Right forelimb (tissue), 1 donor: ENCODE measurements around the gene PPY.
"Not testable (repeated sequence)": the region's sequence is repeated elsewhere in the genome, so short reads cannot be mapped to it uniquely, and the experiment has no call there.

Experiments used
- DNase-seq: peaks from one replicate; pipeline ENCODE4 v3.0.0-alpha.2; 2018

The PPY gene

DNA sequence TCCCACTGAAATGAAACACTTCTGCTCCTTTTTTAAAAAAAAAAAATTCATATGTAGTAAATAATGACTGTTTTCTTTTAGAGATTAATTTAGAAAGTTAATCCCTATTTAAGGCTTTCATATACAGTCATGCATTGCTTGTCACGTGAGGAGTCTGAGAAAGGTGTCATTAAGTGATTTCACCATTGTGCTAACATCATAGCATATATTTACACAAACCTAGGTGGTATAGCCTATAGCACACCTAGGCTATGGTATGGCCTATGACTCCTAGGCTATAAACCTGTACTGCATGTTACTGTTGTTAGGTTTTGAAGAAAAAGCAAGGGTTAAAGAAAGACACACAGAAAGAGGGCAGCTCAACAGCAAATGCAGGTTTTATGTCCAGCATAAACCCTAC, 13.7 kb downstream of the PPY start:
- no peak for DNase-seq

DNA sequence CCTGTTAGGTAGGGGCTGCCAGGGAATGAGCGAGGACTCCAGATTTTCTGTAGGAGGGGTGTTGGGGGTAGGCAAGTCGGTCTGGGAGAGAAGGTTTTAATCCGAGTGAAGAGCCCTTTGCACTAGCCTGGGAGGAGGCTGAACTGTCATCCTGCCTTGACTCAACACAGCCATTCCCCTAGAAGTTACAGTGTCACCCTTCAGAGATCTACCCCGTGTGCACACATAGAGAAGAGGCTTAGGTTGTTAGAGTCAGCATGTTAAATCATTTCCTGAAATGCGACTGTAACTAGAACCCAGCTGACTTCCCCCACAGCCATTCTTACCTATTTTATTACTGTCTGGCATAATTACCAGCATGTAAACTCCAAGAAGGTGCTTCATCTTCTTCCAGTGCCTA, 14.3 kb downstream of the PPY start:
- not testable (repeated sequence) for DNase-seq

DNA sequence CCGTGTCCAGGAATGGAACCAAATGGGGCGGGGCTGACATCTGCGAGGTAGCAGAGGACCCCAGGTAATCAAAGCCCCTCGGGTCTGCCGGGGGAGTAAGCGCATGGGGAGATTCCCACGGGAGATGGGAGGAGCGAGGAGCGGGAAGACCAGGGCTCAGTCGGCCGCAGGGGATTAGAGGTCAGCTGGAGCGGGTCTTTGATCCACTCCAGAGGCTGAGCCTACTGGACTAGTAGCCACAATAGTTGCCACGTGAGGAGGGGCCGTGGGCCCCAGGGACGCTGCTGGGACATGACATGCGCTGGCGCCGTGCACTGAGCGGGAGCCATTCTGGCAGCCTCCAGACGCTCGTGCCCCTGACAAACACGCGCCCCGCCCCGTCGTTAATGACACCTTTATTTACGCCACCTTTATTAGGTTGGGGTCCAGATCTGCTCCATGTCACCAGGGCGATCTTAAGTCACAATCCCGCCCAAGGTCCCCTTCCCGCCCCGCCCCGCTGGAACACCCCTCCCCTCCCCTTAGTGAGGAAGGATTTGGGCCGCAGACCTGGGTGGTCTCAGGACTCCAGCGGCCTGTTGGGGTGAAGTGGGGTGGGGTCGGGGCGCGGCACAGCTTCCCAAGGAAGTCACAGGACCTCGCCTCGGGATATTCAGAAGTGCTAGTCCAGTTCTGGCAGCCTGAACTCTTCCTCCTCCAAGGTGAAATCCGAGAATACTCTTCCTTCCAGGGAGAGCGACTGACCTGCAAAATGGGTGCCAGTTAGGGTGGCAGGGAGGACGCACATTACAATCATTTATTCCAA, 15.0 kb downstream of the PPY start:
- no peak for DNase-seq

DNA sequence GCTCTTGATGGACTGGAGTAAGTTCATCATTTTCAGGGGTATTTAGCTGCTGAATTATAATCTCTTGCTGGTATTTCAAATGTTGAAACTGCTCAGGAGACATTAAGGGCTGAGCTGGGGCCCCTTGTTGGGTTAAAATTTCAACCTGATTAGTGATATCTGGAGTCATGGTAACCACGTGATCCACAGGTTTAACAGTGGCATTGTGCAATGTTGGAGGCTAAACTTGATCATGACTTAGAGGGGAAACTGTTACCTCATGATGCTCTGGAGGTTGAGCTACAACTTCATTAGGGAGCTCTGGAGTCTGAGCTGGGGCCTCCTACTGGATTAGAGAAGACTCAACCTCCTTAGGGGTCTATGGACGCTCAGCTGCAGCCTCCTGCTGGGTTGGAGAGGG, 17.7 kb downstream of the PPY start:
- no peak for DNase-seq

DNA sequence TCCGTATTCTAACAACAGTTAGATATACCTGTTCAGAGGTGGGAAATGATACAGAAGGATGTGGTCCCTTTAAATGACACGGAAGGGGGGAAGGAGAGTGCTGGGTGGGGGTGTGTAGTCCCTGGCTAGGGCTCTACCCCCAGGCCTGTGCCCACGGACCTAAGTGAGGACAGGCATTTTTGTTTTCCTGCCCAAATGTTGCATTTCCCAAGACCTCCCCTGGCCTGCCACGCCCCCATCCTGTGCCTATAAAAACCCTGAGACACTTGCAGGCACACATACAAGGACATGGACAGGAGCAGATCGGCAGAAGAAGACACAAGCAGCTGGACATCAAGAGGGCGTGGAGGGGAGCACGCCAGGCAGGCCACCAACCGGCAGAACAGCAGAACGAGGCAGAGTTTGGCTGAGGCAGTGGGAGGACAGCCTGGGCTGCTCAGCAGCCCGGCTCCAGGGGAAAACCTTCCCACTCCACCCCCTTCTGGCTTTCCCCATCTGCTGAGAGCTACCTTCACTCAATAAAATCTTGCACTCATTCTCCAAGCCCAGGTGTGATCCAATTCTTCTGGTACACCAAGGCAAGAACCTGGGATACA, 21.7 kb downstream of the PPY start:
- no peak for DNase-seq

DNA sequence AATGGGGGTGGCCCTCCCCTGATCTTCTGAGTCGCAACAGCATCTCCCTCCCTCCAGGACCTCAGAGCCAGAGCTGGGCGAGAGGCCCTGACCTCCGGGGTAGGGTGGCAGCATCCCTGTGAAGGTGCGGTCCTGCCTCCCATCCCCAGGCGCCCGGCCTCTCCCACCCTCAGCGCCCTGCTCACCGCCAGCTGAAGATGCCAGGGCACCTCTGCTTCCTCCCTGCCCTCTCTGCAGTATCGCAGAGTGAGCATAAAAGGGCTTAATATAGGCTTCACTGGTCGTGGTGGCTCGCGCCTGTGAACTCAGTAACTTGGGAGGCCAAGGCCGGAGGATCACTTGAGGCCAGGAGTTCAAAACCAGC, 24.3 kb downstream of the PPY start:
- no peak for DNase-seq

DNA sequence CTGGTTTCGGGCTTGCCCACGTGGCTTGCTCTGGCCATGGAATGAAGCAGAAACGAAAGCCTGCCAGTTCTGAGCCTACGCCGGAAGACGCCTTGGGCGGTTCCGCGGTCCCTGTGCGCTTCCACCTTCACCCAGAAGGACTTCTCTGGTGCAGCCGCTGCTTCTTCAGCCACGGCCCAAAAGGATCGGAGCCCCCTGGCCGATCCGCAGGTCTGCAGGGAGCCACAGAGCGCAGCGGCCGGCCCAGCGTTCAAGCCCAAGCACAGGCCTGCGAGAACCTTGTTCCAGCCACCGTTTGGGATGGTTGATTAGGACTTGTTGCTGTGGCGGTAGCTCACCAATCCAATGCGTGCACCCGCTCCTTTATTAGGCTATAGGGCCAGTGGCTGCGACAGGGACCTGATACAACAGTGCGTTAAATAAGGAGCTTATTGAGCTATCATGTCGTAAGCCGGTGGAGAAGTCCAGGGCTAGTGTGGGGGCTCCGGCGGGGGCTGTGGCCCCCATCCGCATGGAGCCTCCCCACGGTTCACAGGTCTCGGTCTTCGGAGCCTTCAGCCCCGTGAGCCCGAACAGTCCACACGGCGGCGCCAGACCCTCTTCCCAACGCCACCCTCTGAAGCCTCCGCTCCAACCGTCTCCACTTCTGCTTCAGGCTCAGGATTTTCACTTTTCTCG, 24.8 kb downstream of the PPY start:
- DNase-seq = peak; percentile 65

DNA sequence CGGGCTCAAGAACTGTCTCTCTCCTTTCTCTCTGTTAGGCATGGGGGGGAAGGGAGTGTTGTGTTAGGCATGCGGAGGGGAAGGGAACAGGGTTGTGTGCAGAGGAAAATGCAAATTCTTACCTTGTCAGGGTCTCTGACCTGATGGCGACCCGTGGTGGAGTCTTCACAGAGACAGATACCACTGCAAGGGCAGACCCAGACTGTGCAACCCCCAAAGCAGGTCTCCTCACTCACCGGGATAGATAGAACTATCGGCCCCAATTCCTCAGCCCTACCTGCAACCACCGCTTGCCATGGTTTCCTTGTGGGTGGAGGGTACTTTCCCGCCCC, 25.3 kb downstream of the PPY start:
- DNase-seq = no peak

DNA sequence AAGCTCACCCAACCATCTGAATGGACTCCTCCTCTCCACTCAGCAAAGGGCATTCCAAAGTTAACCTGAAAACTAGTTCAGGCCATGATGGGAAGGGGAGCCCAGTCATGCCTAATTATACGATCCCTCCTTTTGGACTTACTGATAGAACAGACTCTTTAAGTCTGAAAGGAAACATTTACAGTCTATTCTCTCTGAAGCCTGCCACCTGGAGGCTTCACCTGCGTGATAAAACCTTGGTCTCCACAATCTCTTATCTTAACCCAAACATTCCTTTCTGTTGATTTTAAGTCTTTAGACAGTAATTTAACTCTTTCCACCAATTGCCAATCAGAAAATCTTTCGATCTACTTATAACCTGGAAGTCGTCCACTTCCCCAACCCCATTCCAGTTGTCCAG, 25.9 kb downstream of the PPY start:
- no peak for DNase-seq

DNA sequence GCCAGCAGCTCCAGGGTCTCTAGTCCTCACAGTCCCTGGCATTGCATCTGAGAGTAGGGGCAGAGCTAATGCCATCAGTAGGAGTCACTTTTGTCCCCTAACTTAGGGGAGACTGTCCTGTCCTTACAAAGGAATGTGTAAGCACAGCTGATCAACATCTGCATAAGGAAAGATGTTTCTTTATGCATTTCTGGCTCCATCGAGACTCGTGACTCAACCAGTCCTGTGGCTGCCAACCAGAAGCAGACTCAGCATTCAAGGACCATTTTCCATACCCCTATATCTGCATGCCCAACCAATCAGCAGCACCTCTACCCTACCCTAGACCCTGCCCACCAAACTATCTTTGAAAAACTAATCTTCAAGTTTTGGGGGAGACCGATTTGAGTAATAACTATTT, 26.7 kb downstream of the PPY start:
- no peak for DNase-seq

DNA sequence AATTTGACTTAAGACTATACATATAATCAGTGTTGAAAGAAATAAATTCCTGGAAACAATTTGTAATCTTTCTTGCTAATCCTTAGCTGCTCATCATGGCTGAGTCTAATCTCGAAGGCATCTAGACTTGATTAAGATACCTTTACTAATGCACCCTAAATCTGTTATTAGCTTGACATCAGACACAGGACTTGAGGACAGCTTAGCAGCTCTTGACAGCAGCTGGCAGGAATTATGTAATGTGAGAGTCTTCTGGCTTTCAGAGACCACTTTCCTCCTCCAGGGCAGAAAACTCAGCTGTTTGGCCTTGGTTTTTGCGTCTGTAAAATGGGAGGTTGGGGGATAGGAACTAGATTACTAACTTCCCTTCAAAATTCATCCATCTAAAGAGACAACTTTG, 27.8 kb downstream of the PPY start:
- DNase-seq = no peak

DNA sequence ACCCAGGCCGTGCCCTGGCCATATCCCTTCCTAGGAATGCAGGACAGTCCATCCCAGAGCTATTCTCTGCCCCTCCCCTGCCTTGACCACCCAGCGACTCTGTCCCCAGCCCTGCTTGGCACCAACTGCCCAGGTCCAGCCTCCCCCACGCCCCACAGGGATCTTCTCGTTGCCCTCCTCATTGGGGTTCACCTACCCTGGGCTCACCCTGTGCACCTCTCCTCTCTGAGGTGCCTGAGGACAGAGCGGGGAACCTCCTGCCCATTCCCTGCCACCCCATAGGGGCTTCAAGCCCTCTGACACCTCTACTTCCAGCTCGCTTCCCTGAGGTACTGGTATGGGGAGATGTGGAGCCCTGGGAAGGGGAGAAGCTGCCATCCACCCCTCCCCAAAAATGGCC, 28.7 kb downstream of the PPY start:
- DNase-seq = no peak

DNA sequence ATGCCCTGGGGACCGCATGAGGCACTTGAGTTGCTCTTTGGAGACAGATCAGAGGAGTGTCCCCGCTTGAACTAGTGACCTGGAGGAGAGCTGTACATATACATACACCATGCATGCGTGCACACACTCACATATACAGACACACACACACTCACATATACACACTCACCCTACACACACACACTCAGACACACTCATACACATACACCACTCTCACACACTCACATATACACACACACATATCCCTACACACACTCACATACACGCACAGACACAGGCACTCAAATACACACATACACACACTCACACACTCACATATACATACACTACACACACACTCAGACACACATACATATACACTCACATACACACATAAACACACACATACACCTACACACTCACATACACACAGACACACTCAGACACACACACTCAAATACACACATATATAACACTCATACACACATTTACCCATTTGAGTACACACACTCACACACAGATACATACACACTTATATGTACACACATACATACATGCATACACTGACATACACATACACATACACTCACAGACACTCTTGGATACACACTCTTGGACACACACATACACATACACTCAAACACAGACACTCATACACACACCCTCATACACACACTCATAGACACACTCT, 29.5 kb downstream of the PPY start:
- no peak for DNase-seq

DNA sequence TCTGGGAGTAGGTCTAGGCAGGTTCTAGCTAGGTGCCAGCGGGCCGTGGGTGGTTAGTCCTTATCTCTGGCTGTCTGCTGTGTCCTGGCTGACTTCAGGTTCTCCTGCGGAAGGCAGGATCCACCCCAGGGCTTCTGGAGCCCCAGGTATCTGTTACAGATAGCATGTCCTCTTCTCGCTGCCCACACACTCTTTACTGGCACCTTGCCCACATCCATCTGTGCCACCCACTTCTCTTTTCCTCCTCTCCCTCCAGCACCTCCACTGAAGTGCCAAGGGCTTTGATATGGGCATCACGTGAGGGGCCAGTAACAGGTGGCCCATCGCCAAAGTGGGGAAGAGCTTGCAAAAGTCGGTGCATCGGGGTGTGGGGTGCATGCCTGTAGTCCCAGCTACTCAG, 30.4 kb downstream of the PPY start:
- no peak for DNase-seq

DNA sequence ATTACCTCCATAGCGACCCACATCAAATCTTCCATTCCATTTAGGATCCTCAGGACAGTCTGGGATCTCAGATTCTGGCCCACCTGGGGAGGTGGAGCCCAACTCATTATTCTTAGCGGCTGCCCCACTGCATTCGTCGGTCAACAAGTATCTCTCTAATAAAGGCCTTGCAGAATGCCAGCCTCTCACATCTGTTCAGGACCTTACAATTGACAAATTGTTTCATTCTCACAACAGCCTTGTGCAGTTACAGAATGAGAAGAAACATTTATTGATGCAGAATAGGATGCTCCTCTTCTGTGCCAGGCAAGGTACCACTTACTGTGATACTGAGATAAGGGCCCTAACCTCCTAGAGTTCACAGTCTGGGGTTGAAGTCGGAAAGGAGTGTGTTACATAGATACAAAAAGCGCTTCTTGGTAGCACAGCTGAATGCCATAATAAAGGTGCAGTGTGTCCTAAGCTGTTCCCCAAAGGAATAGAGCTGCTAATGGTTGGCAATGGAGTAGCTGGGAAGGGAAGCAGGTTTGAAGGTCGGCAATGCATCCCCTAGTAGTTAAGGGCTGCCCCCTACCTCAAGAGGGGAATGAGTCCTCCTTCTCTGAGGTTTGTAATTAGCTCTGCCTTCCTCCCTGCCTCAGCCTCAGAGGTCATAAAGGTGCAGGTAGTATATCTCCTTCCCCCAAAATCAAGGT, 32.6 kb downstream of the PPY start:
- DNase-seq = no peak

DNA sequence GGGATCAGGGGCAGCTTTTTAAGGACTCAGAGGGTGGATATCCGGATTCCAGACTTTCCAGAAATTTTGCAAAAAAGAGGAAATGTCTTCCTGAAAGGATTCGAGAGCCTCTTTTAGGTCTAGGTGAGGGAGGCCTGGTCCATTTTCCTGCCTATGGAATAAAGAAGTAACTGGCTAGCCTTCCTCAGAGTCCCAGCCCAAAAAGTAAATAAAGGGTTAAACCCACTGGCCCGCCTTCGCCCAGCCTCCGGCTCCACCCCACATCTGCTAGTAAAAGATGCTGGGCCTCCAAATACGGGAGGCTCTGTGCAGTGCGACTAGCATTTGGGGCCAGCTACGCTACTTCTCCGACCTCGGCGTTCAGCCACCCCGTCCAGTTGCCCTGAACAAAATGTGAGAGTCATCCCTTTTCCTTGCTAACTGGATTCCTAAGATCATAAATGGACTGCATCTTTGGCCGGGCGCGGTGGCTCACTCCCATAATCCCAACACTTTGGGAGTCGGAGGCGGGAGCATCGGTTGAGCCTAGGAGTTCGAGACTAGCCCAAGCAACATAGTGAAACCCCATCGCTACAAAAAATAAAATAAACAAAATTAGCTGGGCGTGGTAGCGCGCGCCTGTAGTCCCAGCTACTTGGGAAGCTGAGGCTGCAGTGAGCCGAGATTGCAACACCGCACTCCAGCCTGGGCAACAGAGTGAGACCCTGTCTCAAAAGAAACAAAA, 34.1 kb downstream of the PPY start:
- DNase-seq = peak; percentile 81

DNA sequence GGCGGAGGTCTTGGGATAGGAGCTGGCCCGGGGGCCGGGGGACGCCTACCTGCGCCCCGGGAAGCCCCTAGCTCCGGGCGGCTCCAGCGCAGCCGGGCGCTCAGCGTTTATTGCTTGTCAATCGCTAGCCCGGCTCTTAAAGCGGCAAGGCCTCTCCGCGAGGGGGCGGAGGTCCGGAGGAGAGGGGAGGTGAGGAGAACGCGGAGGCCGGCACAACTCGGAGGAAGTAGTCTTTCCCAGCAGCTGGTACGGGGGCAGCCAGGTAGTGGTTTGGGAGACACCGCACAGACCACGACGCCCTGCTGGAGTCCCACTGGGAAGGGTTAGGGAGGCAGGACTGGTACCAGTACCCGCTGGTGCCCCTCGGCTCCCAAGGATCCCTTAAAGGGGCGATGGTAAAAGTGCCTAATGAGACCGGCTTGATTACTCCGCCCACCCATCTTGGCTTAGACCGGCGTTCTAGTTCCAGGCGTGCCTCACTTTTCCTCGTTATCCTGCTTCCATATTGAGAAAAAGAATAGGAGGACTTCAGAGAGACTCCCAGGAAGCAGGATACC, 34.8 kb downstream of the PPY start, which contains the start of gene MPP2:
MPP2 (minus strand) TSS at position 112 of the 557 bp plus-strand sequence. CDS start 3,076 bp downstream, outside the sequence.
- peak; percentile 90 for DNase-seq

DNA sequence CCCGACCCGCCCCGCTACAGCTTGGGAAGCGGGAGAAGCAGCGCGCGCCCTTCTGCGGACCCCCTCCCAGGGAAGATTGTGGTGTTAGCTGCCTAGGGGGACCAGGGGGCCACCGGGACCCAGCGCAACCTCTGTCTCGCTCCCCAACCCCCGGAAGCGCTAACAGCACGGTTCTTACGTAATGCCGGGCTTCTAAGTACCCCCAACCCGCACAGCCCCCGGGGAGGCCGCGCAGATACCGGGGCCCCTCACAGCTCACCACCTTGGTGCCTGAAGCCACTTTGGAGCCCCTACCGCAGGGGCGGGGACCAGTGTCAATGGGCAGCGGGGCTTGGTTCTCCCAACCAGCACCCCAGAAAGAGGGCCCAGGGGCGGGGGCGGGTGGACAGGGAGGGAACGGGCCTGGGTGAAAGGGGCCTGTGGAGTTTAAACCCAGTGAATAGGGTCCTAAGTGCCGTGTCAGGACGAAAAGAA, 35.3 kb downstream of the PPY start:
- DNase-seq = no peak

DNA sequence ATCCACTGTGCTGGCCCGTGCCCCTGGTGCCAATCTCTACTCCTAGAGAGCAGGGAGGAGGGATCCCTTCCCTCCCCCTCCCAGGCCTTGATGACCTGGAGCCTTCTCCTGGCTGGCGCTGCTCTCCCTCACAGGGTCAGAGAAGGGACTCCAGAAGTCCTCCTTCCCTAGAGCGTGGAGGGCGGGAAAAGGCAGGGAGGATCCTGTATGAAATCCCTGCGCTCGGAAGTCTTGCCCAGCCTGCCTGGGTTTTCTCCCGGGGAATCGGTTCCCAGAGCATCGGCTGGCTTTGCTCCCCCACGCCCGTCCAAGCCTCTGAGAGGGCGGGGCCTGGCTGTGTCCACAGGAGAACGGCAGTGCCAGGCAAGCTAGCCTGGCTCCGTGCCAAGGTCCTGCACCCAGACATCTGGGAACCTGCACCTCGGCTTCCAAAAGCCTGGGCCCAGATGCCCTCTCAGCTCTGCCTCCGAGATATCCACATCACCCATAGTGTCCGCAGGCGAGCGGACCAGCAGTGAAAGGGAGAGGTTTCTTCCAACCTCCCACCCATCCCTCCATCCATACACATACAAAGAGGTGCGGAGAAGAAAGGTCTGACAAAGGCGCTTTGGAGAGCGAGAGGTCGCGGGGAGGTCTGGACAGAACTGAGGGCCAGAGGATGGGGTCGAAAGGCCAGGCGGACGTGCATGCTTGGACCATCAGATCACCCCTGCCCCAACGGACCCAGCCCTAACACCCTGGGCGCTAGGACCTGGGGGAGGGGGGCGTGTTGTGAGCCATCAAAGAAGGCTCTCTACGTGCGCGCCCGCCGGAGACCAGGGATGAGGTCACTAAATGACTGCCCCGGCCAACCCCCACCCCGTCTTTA, 36.1 kb downstream of the PPY start:
- DNase-seq = peak; percentile 84

DNA sequence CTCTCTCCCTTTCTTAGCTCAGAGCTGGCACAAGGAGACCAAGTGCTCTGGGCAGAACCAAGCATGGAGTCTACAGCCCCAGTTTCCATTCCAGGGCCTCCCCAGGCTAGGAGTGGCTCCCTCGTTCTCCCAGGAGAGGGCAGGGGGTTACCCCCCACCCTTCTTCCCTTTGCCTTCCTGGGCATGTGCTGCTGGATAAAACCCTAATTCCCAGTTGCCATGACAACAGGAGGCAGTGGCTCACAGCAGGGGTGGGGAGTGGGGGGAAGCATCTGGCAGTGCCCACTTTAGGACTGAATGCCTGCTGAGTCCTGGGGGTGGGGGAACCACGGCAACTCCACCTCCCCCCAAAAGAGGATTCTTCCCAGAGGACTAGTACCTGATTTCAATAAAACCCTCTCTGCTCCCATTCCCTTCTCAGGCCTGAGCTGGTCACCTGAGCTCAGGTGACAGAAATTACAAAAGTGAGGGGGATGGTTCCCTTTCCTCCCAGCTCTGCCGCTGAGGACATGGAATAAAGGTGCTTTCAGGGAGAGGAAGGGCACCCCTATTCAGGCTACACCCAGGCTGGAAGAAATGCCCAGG, 36.8 kb downstream of the PPY start:
- DNase-seq = no peak
